HG02588 (cell line): ENCODE results near the gene MAP4K4.
"Not testable (repeated sequence)": the region's sequence is repeated elsewhere in the genome, so short reads cannot be mapped to it uniquely, and the experiment has no call there.

Experiments
- ATAC-seq: cut with Tn5 transposase; IDR thresholded peaks from one replicate; pipeline ENCODE4 v1.9.1; 2021; ENCODE audit warnings: mild to moderate bottlenecking, moderate library complexity; ENCODE audit not compliant: unreplicated experiment

The MAP4K4 gene

GRCh38 chr2:101766337-101766736 is 68.8 kb downstream of the MAP4K4 start:
- no peak for ATAC-seq

GRCh38 chr2:101766871-101767739 is 69.6 kb downstream of the MAP4K4 start:
- no peak for ATAC-seq

- no peak for ATAC-seq
Measured at GRCh38 chr2:101768556-101769220, 71.2 kb downstream of the MAP4K4 start.

- ATAC-seq: not testable (repeated sequence)
Measured at GRCh38 chr2:101769726-101770125, 72.2 kb downstream of the MAP4K4 start.

- ATAC-seq: peak; percentile 78
Measured at GRCh38 chr2:101770726-101771125, 73.2 kb downstream of the MAP4K4 start.

- no peak for ATAC-seq
Measured at GRCh38 chr2:101771227-101771902, 73.9 kb downstream of the MAP4K4 start.

GRCh38 chr2:101771910-101772321 is 74.4 kb downstream of the MAP4K4 start:
- no peak for ATAC-seq

GRCh38 chr2:101773137-101773536 is 75.6 kb downstream of the MAP4K4 start:
- ATAC-seq: no peak

- not testable (repeated sequence) for ATAC-seq
Measured at GRCh38 chr2:101773961-101774360, 76.5 kb downstream of the MAP4K4 start.

- no peak for ATAC-seq
Measured at GRCh38 chr2:101775092-101775491, 77.6 kb downstream of the MAP4K4 start.

GRCh38 chr2:101775636-101776035 is 78.1 kb downstream of the MAP4K4 start:
- no peak for ATAC-seq

- ATAC-seq: no peak
Measured at GRCh38 chr2:101776172-101777043, 78.9 kb downstream of the MAP4K4 start.

- no peak for ATAC-seq
Measured at GRCh38 chr2:101777337-101777736, 79.8 kb downstream of the MAP4K4 start.

- no peak for ATAC-seq
Measured at GRCh38 chr2:101778102-101778501, 80.6 kb downstream of the MAP4K4 start.

GRCh38 chr2:101779190-101779589 is 81.7 kb downstream of the MAP4K4 start:
- ATAC-seq: no peak

- peak; percentile 50 for ATAC-seq
Measured at GRCh38 chr2:101779656-101780055, 82.1 kb downstream of the MAP4K4 start.

GRCh38 chr2:101781326-101781725 is 83.8 kb downstream of the MAP4K4 start:
- ATAC-seq: peak; percentile 44

GRCh38 chr2:101781791-101782426 is 84.4 kb downstream of the MAP4K4 start:
- ATAC-seq: peak; percentile 49

GRCh38 chr2:101782427-101782792 is 84.9 kb downstream of the MAP4K4 start:
- no peak for ATAC-seq

- no peak for ATAC-seq
Measured at GRCh38 chr2:101787097-101787496, 89.6 kb downstream of the MAP4K4 start.
